SK-N-MC (cell line): ENCODE measurements around the gene MGMT.

ENCODE experiments used
- EZH2 ChIP-seq: fragments of 200-600 bp; sonication (generic); IDR thresholded peaks from one replicate; pipeline ENCODE4 v1.6.1; 2017; ENCODE audit warnings: antibody characterized with exemption
- POLR2AphosphoS5 ChIP-seq: IDR thresholded peaks from 2 replicates; pipeline ENCODE4 v1.6.1; 2012; ENCODE audit warnings: mild to moderate bottlenecking, low read depth, low read length, borderline replicate concordance

DNA sequence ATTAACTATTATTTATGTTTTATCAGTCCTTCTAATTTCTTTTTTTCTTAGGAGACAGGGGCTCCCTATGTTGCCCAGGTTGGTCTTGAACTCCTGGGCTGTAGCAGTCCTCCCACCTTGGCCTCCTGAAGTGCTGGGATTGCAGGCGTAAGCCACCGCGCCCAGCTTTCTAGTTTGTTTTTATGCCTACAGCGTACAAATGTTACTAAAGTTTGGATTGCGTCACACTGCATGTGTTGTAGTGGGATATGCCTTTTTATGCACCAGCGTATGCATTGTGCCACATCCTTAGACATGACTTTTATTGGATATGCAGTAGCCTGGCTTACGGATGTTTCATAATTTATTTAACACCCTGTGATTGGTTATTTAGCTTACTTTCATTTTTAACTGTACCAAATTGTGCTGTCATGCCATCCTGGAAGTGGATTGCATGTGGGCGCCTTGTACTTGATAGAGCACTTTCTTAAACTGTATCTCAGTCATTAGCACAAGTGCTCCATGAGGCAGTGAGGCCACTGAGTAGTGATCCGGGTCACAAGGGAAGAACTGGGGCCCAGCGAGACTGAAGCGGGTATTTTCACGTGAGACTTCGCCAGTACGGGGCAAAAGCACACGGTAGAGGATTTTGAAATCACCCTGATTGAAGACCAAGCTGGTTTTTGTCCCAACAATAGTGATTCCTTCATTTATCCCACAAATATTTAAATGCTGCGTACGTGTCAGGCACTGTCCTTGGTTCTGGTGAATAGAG, 165.0 kb downstream of the MGMT start:
- TF ChIP-seq EZH2 = no peak
- TF ChIP-seq POLR2AphosphoS5 = no peak
